Esophagus squamous epithelium (tissue), 4 donors: Measurements from ENCODE around the gene NDUFB3.

Experiments used
- CTCF ChIP-seq, 6 experiments: fragments of 450-650 bp in 4 of 6; fragments of 200-600 bp in 2 of 6; sonication (generic) in 2 of 6; IDR thresholded peaks; one replicate each; pipeline ENCODE4 v1.5.1; 2016 to 2019; ENCODE audit warnings: antibody characterized with exemption in 6 of 6, mild to moderate bottlenecking in 4 of 6, moderate library complexity in 4 of 6
- POLR2A ChIP-seq, 4 donors: fragments of 450-650 bp; IDR thresholded peaks; one replicate each; pipeline ENCODE4 v1.6.1; 2017; ENCODE audit warnings: antibody characterized with exemption in 4 of 4, mild to moderate bottlenecking in 4 of 4, moderate library complexity in 3 of 4

- TF ChIP-seq POLR2A (IDR thresholded peaks at IDR 0.05) (no peak), CTCF (IDR thresholded peaks at IDR 0.05) (no peak)
These were observed 47.3 kb upstream of the NDUFB3 start for GRCh38 chr2:201024518-201024917.
